GM19238 (cell line): Measurements from ENCODE around the gene MRPL49.
"Not testable (repeated sequence)": the region's sequence is repeated elsewhere in the genome, so short reads cannot be mapped to it uniquely, and the experiment has no call there.

Source experiments
- DNase-seq: peaks from one replicate; pipeline ENCODE4 v3.0.0; 2011; ENCODE audit warnings: low spot score; ENCODE audit not compliant: insufficient read length

The MRPL49 gene

GRCh38 chr11:65132988-65133700, 11.0 kb downstream of the MRPL49 start:
- DNase-seq, result no peak

- no peak for DNase-seq
Observed at GRCh38 chr11:65133724-65134123, 11.6 kb downstream of the MRPL49 start.

GRCh38 chr11:65134240-65134951, 12.3 kb downstream of the MRPL49 start, which contains the start of gene SYVN1:
TSS of gene SYVN1 (minus strand) at chr11:65134519. CDS start at chr11:65133601, 918 bp downstream.
- peak; percentile 89 for DNase-seq

- peak; percentile 86 for DNase-seq
Observed at GRCh38 chr11:65134952-65135632, 13.0 kb downstream of the MRPL49 start.

- no peak for DNase-seq
Observed at GRCh38 chr11:65135633-65136145, 13.6 kb downstream of the MRPL49 start.

- no peak for DNase-seq
Observed at GRCh38 chr11:65136515-65137096, 14.5 kb downstream of the MRPL49 start.

- no peak for DNase-seq
Observed at GRCh38 chr11:65141896-65142494, 19.9 kb downstream of the MRPL49 start.

GRCh38 chr11:65147352-65148075, 25.4 kb downstream of the MRPL49 start:
- no peak for DNase-seq

GRCh38 chr11:65148657-65149056, 26.5 kb downstream of the MRPL49 start:
- no peak for DNase-seq

- not testable (repeated sequence) for DNase-seq
Observed at GRCh38 chr11:65150131-65150508, 28.0 kb downstream of the MRPL49 start.

GRCh38 chr11:65150509-65151299, 28.6 kb downstream of the MRPL49 start:
- DNase-seq, result no peak

GRCh38 chr11:65151331-65151899, 29.3 kb downstream of the MRPL49 start:
- no peak for DNase-seq

- DNase-seq, result no peak
Observed at GRCh38 chr11:65152122-65152521, 30.0 kb downstream of the MRPL49 start.

- no peak for DNase-seq
Observed at GRCh38 chr11:65156256-65156655, 34.1 kb downstream of the MRPL49 start.

GRCh38 chr11:65156926-65157325, 34.8 kb downstream of the MRPL49 start:
- DNase-seq, result no peak

- DNase-seq, result no peak
Observed at GRCh38 chr11:65157336-65157735, 35.2 kb downstream of the MRPL49 start.

- no peak for DNase-seq
Observed at GRCh38 chr11:65159012-65159411, 36.9 kb downstream of the MRPL49 start.

- no peak for DNase-seq
Observed at GRCh38 chr11:65160643-65161042, 38.5 kb downstream of the MRPL49 start.

GRCh38 chr11:65163684-65164083, 41.6 kb downstream of the MRPL49 start:
- DNase-seq, result no peak
